H1 (cell line): Measurements from ENCODE around the gene RASAL1. TPM values are rescaled to one million over a fixed set of nuclear protein-coding genes. Genes with fewer than 3 reads are reported as not detected.

Experiments used
- CTCF ChIA-PET: fragments of 300-600 bp; sonication (Branson Sonifier 250); formaldehyde crosslinking; loops from one replicate; lab custom pipeline; 2021; ENCODE audit not compliant: partially characterized antibody; lab: Charles Lee
- POLR2A ChIA-PET: fragments of 300-600 bp; sonication (Branson Sonifier 250); formaldehyde crosslinking; loops from one replicate; lab custom pipeline; 2021; ENCODE audit warnings: inconsistent platforms; ENCODE audit not compliant: partially characterized antibody; lab: Charles Lee
- DNase-seq, 2 experiments: peaks; one replicate each; pipeline versions ENCODE4 v3.0.0 to v3.0.0-alpha.2; 2010 to 2022; ENCODE audit warnings: low spot score in 2 of 2, low read depth in 1 of 2, mixed read lengths in 1 of 2
- FAIRE-seq: peaks from 2 replicates; lab custom pipeline; 2011; peaks lifted over from hg19 to GRCh38; lab: Jason Lieb, UNC
- H2AFZ ChIP-seq: 2 replicates; pipeline ENCODE4 v1.8.1; 2012; ENCODE audit warnings: low read length, inconsistent platforms
- H2AK5ac ChIP-seq: 2 replicates; pipeline ENCODE4 v1.6.1; 2013; ENCODE audit warnings: low read depth, low read length
- H2BK120ac ChIP-seq: replicated peaks from 2 replicates; pipeline ENCODE3; 2013; ENCODE audit warnings: low read depth, low read length, inconsistent platforms
- H2BK12ac ChIP-seq: 2 replicates; pipeline ENCODE4 v1.6.1; 2013; ENCODE audit warnings: low read depth, low read length
- H2BK15ac ChIP-seq: 2 replicates; pipeline ENCODE4 v1.6.1; 2013; ENCODE audit warnings: low read length
- H2BK20ac ChIP-seq: 2 replicates; pipeline ENCODE4 v1.6.1; 2013; ENCODE audit warnings: low read length
- H2BK5ac ChIP-seq: 2 replicates; pipeline ENCODE4 v1.6.1; 2013; ENCODE audit warnings: low read depth, low read length
- H3K14ac ChIP-seq: 2 replicates; pipeline ENCODE4 v1.6.1; 2013; ENCODE audit warnings: inconsistent platforms; ENCODE audit not compliant: insufficient read length
- H3K18ac ChIP-seq: 2 replicates; pipeline ENCODE4 v1.6.1; 2013; ENCODE audit warnings: low read length; ENCODE audit errors: extremely low read depth
- H3K23ac ChIP-seq: 2 replicates; pipeline ENCODE4 v1.6.1; 2013; ENCODE audit warnings: inconsistent platforms; ENCODE audit not compliant: insufficient read length
- H3K23me2 ChIP-seq: 2 replicates; pipeline ENCODE4 v1.6.1; 2013; ENCODE audit warnings: low read depth, low read length
- H3K27ac ChIP-seq: 2 replicates; pipeline ENCODE4 v1.6.1; 2011; ENCODE audit warnings: low read depth, low read length, inconsistent platforms
- H3K27me3 ChIP-seq, 4 experiments: replicated peaks in 1 of 4; 1 replicate in 1 of 4; 2 replicates in 3 of 4; pipeline versions ENCODE4 v1.6.1 to v1.8.1; 2011 to 2013; ENCODE audit warnings: low read length in 3 of 4, mild to moderate bottlenecking in 3 of 4, inconsistent platforms in 2 of 4, mixed read lengths in 2 of 4, moderate library complexity in 1 of 4; ENCODE audit not compliant: control insufficient read depth in 3 of 4, insufficient read depth in 3 of 4; ENCODE audit errors: extremely low read depth in 1 of 4
- H3K36me3 ChIP-seq, 4 experiments: 2 replicates each; pipeline versions ENCODE4 v1.6.1 to v1.8.1; 2011 to 2013; ENCODE audit warnings: mild to moderate bottlenecking in 4 of 4, low read length in 3 of 4, moderate library complexity in 2 of 4, control low read depth in 1 of 4, inconsistent platforms in 1 of 4; ENCODE audit not compliant: insufficient read depth in 4 of 4, control insufficient read depth in 2 of 4
- H3K4ac ChIP-seq: replicated peaks from 2 replicates; pipeline ENCODE3; 2013; ENCODE audit warnings: low read length, low read depth, mixed read lengths, inconsistent platforms; ENCODE audit not compliant: insufficient read length
- H3K4me1 ChIP-seq, 4 experiments: replicated peaks in 1 of 4; 1 replicate in 1 of 4; 2 replicates in 3 of 4; pipeline versions ENCODE4 v1.6.1 to v1.8.1; 2011 to 2013; ENCODE audit warnings: low read length in 3 of 4, inconsistent platforms in 2 of 4, mixed read lengths in 1 of 4; ENCODE audit not compliant: insufficient read depth in 4 of 4, control insufficient read depth in 3 of 4
- H3K4me2 ChIP-seq, 2 experiments: 2 replicates each; pipeline versions ENCODE4 v1.6.1 to v1.8.1; 2011 to 2013; ENCODE audit warnings: low read depth in 2 of 2, low read length in 2 of 2, control low read depth in 1 of 2, inconsistent platforms in 1 of 2, mild to moderate bottlenecking in 1 of 2; ENCODE audit not compliant: insufficient read depth in 1 of 2
- H3K4me3 ChIP-seq, 4 experiments: fragments of 200-600, 300-600 bp in 1 of 4; sonication (generic), shearing (Covaris generic), sonication (Bioruptor Twin) in 1 of 4; 2 replicates each; pipeline versions ENCODE4 v1.5.1 to v1.8.1; 2011 to 2016; ENCODE audit warnings: low read length in 4 of 4, low read depth in 3 of 4, control low read depth in 2 of 4, inconsistent platforms in 2 of 4, mild to moderate bottlenecking in 2 of 4, mixed read lengths in 1 of 4, moderate library complexity in 1 of 4; ENCODE audit not compliant: insufficient read depth in 2 of 4; ENCODE audit errors: extremely low read depth in 1 of 4
- H3K56ac ChIP-seq: replicated peaks from 2 replicates; pipeline ENCODE3; 2013; ENCODE audit warnings: low read depth, mild to moderate bottlenecking, mixed read lengths, low read length, inconsistent platforms; ENCODE audit not compliant: insufficient read length
- H3K79me1 ChIP-seq: 2 replicates; pipeline ENCODE4 v1.6.1; 2013; ENCODE audit warnings: low read depth, low read length, control low read depth
- H3K79me2 ChIP-seq, 2 experiments: 2 replicates each; pipeline versions ENCODE4 v1.6.1 to v1.8.1; 2012 to 2013; ENCODE audit warnings: low read length in 2 of 2, mild to moderate bottlenecking in 2 of 2, inconsistent platforms in 1 of 2; ENCODE audit not compliant: insufficient read depth in 2 of 2, control insufficient read depth in 1 of 2
- H3K9ac ChIP-seq, 4 experiments: replicated peaks in 1 of 4; 1 replicate in 1 of 4; 2 replicates in 3 of 4; pipeline versions ENCODE4 v1.6.1 to v1.8.1; 2011 to 2013; ENCODE audit warnings: low read depth in 3 of 4, low read length in 3 of 4, control low read depth in 2 of 4, mild to moderate bottlenecking in 2 of 4, moderate library complexity in 2 of 4, inconsistent platforms in 1 of 4; ENCODE audit errors: extremely low read depth in 1 of 4
- H3K9me3 ChIP-seq, 2 experiments: 2 replicates each; pipeline versions ENCODE4 v1.6.1 to v1.8.1; 2012 to 2013; ENCODE audit warnings: mild to moderate bottlenecking in 2 of 2, moderate library complexity in 2 of 2, control low read depth in 1 of 2, inconsistent platforms in 1 of 2, low read depth in 1 of 2, low read length in 1 of 2, mixed read lengths in 1 of 2; ENCODE audit not compliant: insufficient read depth in 2 of 2
- H4K20me1 ChIP-seq, 2 experiments: replicated peaks in 1 of 2; 2 replicates each; pipeline versions ENCODE3 to v1.8.1; 2011 to 2013; ENCODE audit warnings: inconsistent platforms in 2 of 2, low read length in 2 of 2, mild to moderate bottlenecking in 1 of 2; ENCODE audit not compliant: insufficient read depth in 2 of 2, control insufficient read depth in 1 of 2
- H4K5ac ChIP-seq: 2 replicates; pipeline ENCODE4 v1.6.1; 2013; ENCODE audit warnings: low read length, low read depth, mixed read lengths, inconsistent platforms; ENCODE audit not compliant: insufficient read length
- H4K8ac ChIP-seq: 2 replicates; pipeline ENCODE4 v1.8.0; 2013; ENCODE audit warnings: mild to moderate bottlenecking, moderate library complexity, low read length, inconsistent platforms; ENCODE audit not compliant: insufficient read depth; ENCODE audit errors: extremely low read depth
- H4K91ac ChIP-seq: replicated peaks from 2 replicates; pipeline ENCODE3; 2013; ENCODE audit warnings: low read length, mixed read lengths, inconsistent platforms; ENCODE audit not compliant: insufficient read length
- CTCF ChIP-seq, 3 experiments: IDR thresholded peaks; 1 replicate in 2 of 3; 2 replicates in 1 of 3; pipeline versions ENCODE4 v1.5.1 to v1.6.1; 2011; ENCODE audit warnings: low read length in 3 of 3, mild to moderate bottlenecking in 3 of 3, inconsistent platforms in 2 of 3, low read depth in 1 of 3, moderate library complexity in 1 of 3; ENCODE audit not compliant: insufficient read depth in 1 of 3; ENCODE audit errors: control extremely low read depth in 1 of 3
- EP300 ChIP-seq, 2 experiments: IDR thresholded peaks; 1 replicate in 1 of 2; 2 replicates in 1 of 2; pipeline ENCODE4 v1.6.1; 2011 to 2012; ENCODE audit warnings: low read depth in 2 of 2, low read length in 2 of 2, mild to moderate bottlenecking in 2 of 2, borderline replicate concordance in 1 of 2, inconsistent platforms in 1 of 2, moderate library complexity in 1 of 2
- HDAC2 ChIP-seq, 2 experiments: fragments of 300-600 bp in 1 of 2; sonication (generic) in 1 of 2; IDR thresholded peaks; 2 replicates each; pipeline ENCODE4 v1.6.1; 2011 to 2012; ENCODE audit warnings: low read depth in 2 of 2, low read length in 2 of 2, mild to moderate bottlenecking in 2 of 2, moderate library complexity in 2 of 2, borderline replicate concordance in 1 of 2, inconsistent platforms in 1 of 2
- JUND ChIP-seq: IDR thresholded peaks from 2 replicates; pipeline ENCODE4 v1.6.1; 2011; ENCODE audit warnings: mild to moderate bottlenecking, improper control_type of control experiment, low read length
- KDM4A ChIP-seq: IDR thresholded peaks from one replicate; pipeline ENCODE4 v1.7.1; 2012; ENCODE audit warnings: low read depth, mild to moderate bottlenecking, moderate library complexity, low read length, inconsistent platforms; ENCODE audit not compliant: severe bottlenecking
- PHF8 ChIP-seq: fragments of 200-600 bp; sonication (generic); conservative IDR thresholded peaks from 2 replicates; pipeline ENCODE4 v1.7.1; 2012; ENCODE audit warnings: low read depth, mild to moderate bottlenecking, inconsistent platforms, low read length, moderate library complexity
- POU5F1 ChIP-seq: IDR thresholded peaks from 2 replicates; pipeline ENCODE4 v1.6.1; 2011; ENCODE audit warnings: low read depth, mild to moderate bottlenecking, low read length, moderate library complexity
- RFX5 ChIP-seq: IDR thresholded peaks from 2 replicates; pipeline ENCODE4 v1.6.1; 2011; ENCODE audit warnings: low read depth, low read length, improper control_type of control experiment, borderline replicate concordance
- polyA plus RNA-seq, 7 experiments: library from polyadenylated mRNA; depleted of rRNA in 3 of 7; stranded (reverse) in 5 of 7; unstranded in 2 of 7; fragments of >200 nt in 5 of 7; fragments of 200-250 nt in 2 of 7; gene quantifications; 1 replicate in 5 of 7; 2 replicates in 1 of 7; 4 replicates in 1 of 7; pipeline versions ENCODE4 v1.2.1 to v1.2.3, GENCODE V29; 2011 to 2013; ENCODE audit warnings: missing spikeins in 2 of 7, mixed read lengths in 2 of 7
- total RNA-seq: library from RNA; stranded (reverse); fragmentation: NEBNext Ultra II Directional; extraction: Animal tissue kit (Norgen Biotek cat#: 25700); gene quantifications from 2 replicates; pipeline ENCODE4 v1.2.1, GENCODE V29; 2021

The RASAL1 gene
- total and polyA plus RNA-seq, 2 of the 8 experiments (the other 6 are each of a cell fraction or from before 2014, with no cell fraction given) = 3.7 to 5.0 TPM

- no peak overlapping the region for H2BK15ac ChIP-seq
- POLR2A ChIA-PET = interaction anchor here (1.2 to 1.6 kb wide), 2 partner anchors 10 to 12 kb away, joined by 3 to 4 read pairs; no protein-coding TSS in a partner anchor
- no peak overlapping the region for H4K91ac ChIP-seq
- no peak overlapping the region for H4K5ac ChIP-seq
- no peak overlapping the region for H3K9ac ChIP-seq
- FAIRE-seq = no peak
- no peak overlapping the region for H2BK5ac ChIP-seq
- no peak overlapping the region for H2AFZ ChIP-seq
- no peak overlapping the region for H3K27ac ChIP-seq
- H3K4ac ChIP-seq = no peak overlapping the region
- H3K4me2 ChIP-seq = no peak overlapping the region
- no peaks in the 10 kb centered on the region for H3K27me3 ChIP-seq
- TF ChIP-seq KDM4A = no peak
- no peak for TF ChIP-seq JUND
- no peak for TF ChIP-seq EP300 (IDR thresholded peaks at IDR 0.05; ENCODE audit: borderline replicate concordance in 1 of 2, low read depth in 2 of 2, low read length in 2 of 2)
- no peak for TF ChIP-seq CTCF (IDR thresholded peaks at IDR 0.05; ENCODE audit: control extremely low read depth in 1 of 3, insufficient read depth in 1 of 3, low read depth in 1 of 3, low read length in 3 of 3)
- no peak for TF ChIP-seq RFX5
- no peak for TF ChIP-seq POU5F1
- no peak for TF ChIP-seq PHF8
- no peak for TF ChIP-seq HDAC2 (IDR thresholded peaks at IDR 0.05; ENCODE audit: borderline replicate concordance in 1 of 2, low read depth in 2 of 2, low read length in 2 of 2)
- no peaks in the 10 kb centered on the region for H3K79me2 ChIP-seq
- no peak overlapping the region for H3K23ac ChIP-seq
- peaks cover 0 to 2% of the 10 kb centered on the region in 2 experiments for H4K20me1 ChIP-seq
- no peak overlapping the region for H4K8ac ChIP-seq
- H3K4me3 ChIP-seq = no peak overlapping the region
- no peaks in the 10 kb centered on the region for H3K9me3 ChIP-seq
- CTCF ChIA-PET = interaction anchor here (0.5 to 8.8 kb wide), 13 partner anchors 9 to 226 kb away, joined by 3 to 139 read pairs (median 4); no protein-coding TSS in a partner anchor
- H3K79me1 ChIP-seq = no peaks in the 10 kb centered on the region
- H3K56ac ChIP-seq = no peak overlapping the region
- no peaks in the 10 kb centered on the region for H3K36me3 ChIP-seq
- H2BK120ac ChIP-seq = no peak overlapping the region
- DNase-seq = no peak
- H3K18ac ChIP-seq = no peak overlapping the region
- no peak overlapping the region for H2AK5ac ChIP-seq
- H3K23me2 ChIP-seq = peaks cover 3% of the 10 kb centered on the region; the same call in 1 of the 2 replicates
- no peak overlapping the region for H3K14ac ChIP-seq
- H2BK12ac ChIP-seq = no peak overlapping the region
- H2BK20ac ChIP-seq = no peak overlapping the region
- H3K4me1 ChIP-seq = peaks cover 0 to 13% (median 9%) of the 10 kb centered on the region in 4 experiments; a peak in 5 of 7 replicates
Measured at GRCh38 chr12:113089839-113090238, 45.7 kb downstream of the RASAL1 start.
